ENCODE measurements around the gene RMND5B.

- TF ChIP-seq POLR2A (IDR thresholded peaks at IDR 0.05; ENCODE audit: low read depth, low read length) (no peak), RFX5 (IDR thresholded peaks at IDR 0.05; ENCODE audit: low read depth, low read length) (no peak), ZBED1 (IDR thresholded peaks at IDR 0.05; ENCODE audit: borderline replicate concordance) (no peak), ESRRA (IDR thresholded peaks at IDR 0.05; ENCODE audit: low read length) (no peak), MAX (IDR thresholded peaks at IDR 0.05; ENCODE audit: low read depth, low read length) (no peak), BCL3 (IDR thresholded peaks at IDR 0.05; ENCODE audit: borderline replicate concordance, insufficient read depth, low read depth, low read length, poor library complexity, severe bottlenecking) (no peak), RB1 (IDR thresholded peaks at IDR 0.05; ENCODE audit: borderline replicate concordance) (no peak), EP300 (IDR thresholded peaks at IDR 0.05; ENCODE audit: borderline replicate concordance in 1 of 2, control insufficient read depth in 1 of 2, low read depth in 2 of 2, low read length in 2 of 2) (no peak), HDAC6 (IDR thresholded peaks at IDR 0.05; ENCODE audit: unreplicated experiment) (no peak), EZH2 (IDR thresholded peaks at IDR 0.05; ENCODE audit: borderline replicate concordance, control insufficient read depth, low read depth, low read length) (no peak), YY1 (IDR thresholded peaks at IDR 0.05; ENCODE audit: low read depth, low read length) (no peak)
- TF ChIP-seq, protein P1, sequence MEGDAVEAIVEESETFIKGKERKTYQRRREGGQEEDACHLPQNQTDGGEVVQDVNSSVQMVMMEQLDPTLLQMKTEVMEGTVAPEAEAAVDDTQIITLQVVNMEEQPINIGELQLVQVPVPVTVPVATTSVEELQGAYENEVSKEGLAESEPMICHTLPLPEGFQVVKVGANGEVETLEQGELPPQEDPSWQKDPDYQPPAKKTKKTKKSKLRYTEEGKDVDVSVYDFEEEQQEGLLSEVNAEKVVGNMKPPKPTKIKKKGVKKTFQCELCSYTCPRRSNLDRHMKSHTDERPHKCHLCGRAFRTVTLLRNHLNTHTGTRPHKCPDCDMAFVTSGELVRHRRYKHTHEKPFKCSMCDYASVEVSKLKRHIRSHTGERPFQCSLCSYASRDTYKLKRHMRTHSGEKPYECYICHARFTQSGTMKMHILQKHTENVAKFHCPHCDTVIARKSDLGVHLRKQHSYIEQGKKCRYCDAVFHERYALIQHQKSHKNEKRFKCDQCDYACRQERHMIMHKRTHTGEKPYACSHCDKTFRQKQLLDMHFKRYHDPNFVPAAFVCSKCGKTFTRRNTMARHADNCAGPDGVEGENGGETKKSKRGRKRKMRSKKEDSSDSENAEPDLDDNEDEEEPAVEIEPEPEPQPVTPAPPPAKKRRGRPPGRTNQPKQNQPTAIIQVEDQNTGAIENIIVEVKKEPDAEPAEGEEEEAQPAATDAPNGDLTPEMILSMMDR (IDR thresholded peaks at IDR 0.05 in 2 of 3, conservative IDR thresholded peaks at IDR 0.05 in 1 of 3; ENCODE audit: control insufficient read depth in 2 of 3, extremely low read depth in 1 of 3, insufficient read depth in 1 of 3, low read depth in 3 of 3, low read length in 3 of 3) = no peak
These were observed 49.1 kb upstream of the RMND5B start for GRCh38 chr5:178081571-178082243.

All from GM12878 (cell line).